CD4-positive, alpha-beta T cell treated with Interleukin-4 for 4 hours (primary cell): ENCODE data around the gene CHIA.

ENCODE experiments used
- DNase-seq: peaks from one replicate; pipeline ENCODE4 v3.0.0-alpha.2; 2020

Gene CHIA

DNA sequence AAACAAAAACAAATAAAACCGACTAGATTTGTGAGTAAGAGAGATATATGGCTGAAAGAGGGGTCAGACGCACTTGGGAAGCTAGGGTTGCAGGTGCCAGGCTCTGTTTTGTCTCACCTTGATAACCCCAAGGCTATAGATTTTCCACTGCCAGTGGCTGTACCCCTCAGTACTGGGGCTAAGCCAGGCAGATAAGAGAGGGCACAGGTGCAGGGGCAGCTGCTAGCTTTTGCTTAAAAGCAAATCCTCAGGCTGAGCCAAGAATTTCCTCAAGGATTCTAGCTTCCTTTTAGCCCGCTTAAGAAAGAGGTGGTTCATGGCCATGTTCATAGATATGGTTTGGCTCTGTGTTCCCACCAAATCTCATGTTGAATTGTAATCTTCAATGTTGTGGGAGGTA, 79.0 kb downstream of the CHIA start:
- no peak for DNase-seq
